SK-N-MC (cell line): ENCODE results near the gene MAP2K7.
A peak's percentile ranks its signal among the peaks of the same experiment; 100 is the strongest.
"Not testable (repeated sequence)": the region's sequence is repeated elsewhere in the genome, so short reads cannot be mapped to it uniquely, and the experiment has no call there.

Experiments
- DNase-seq: peaks from one replicate; pipeline ENCODE4 v3.0.0-alpha.2; 2011; ENCODE audit warnings: low read depth, low spot score
- H3K27ac ChIP-seq: fragments of 200-600 bp; sonication (generic); 2 replicates; pipeline ENCODE4 v1.5.1; 2016; ENCODE audit warnings: mixed run types
- H3K36me3 ChIP-seq: fragments of 200-600 bp; sonication (generic); 2 replicates; pipeline ENCODE4 v1.6.1; 2017; ENCODE audit warnings: antibody characterized with exemption, low read length, mixed read lengths; ENCODE audit not compliant: insufficient read depth
- H3K4me3 ChIP-seq: fragments of 200-600 bp; sonication (generic); 2 replicates; pipeline ENCODE4 v1.5.1; 2016
- H3K9ac ChIP-seq: fragments of 200-600 bp; sonication (generic); 2 replicates; pipeline ENCODE4 v1.8.0; 2017; ENCODE audit warnings: mixed run types, mixed read lengths; ENCODE audit not compliant: insufficient read length
- H3K9me3 ChIP-seq: fragments of 200-600 bp; sonication (generic); 2 replicates; pipeline ENCODE4 v1.6.1; 2017; ENCODE audit warnings: low read depth, mild to moderate bottlenecking, antibody characterized with exemption, low read length, moderate library complexity, mixed read lengths
- EZH2 ChIP-seq: fragments of 200-600 bp; sonication (generic); IDR thresholded peaks from one replicate; pipeline ENCODE4 v1.6.1; 2017; ENCODE audit warnings: antibody characterized with exemption
- FOXP2 ChIP-seq: optimal IDR thresholded peaks from 2 replicates; pipeline ENCODE3; 2011; ENCODE audit warnings: mild to moderate bottlenecking, moderate library complexity; ENCODE audit not compliant: insufficient read depth; ENCODE audit errors: extremely low read length, control extremely low read depth
- POLR2AphosphoS5 ChIP-seq: IDR thresholded peaks from 2 replicates; pipeline ENCODE4 v1.6.1; 2012; ENCODE audit warnings: mild to moderate bottlenecking, low read depth, low read length, borderline replicate concordance

Gene MAP2K7

DNA sequence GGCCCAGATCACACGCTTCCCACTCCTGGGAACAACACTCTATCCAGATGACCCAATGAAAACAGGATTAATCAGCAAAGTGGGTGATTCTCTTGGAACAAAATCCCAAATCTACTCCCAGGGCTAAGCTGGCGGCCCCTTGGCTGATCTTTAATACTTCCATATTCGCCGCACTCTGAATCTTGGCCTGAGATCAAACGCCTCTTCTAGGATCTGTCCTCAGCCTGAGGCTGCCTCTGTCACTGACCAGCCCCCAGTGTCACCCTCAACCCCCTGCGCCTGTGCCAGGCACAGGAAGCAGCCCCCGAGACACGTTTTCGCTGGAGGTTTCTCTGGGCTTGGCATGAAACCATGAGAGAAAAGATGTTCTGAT, 24.6 kb downstream of the MAP2K7 start:
- H3K4me3 ChIP-seq, result no peak overlapping the region
- peaks cover 32% of the 10 kb centered on the region for H3K36me3 ChIP-seq
- peak overlapping the region; percentile 20 for H3K9ac ChIP-seq

DNA sequence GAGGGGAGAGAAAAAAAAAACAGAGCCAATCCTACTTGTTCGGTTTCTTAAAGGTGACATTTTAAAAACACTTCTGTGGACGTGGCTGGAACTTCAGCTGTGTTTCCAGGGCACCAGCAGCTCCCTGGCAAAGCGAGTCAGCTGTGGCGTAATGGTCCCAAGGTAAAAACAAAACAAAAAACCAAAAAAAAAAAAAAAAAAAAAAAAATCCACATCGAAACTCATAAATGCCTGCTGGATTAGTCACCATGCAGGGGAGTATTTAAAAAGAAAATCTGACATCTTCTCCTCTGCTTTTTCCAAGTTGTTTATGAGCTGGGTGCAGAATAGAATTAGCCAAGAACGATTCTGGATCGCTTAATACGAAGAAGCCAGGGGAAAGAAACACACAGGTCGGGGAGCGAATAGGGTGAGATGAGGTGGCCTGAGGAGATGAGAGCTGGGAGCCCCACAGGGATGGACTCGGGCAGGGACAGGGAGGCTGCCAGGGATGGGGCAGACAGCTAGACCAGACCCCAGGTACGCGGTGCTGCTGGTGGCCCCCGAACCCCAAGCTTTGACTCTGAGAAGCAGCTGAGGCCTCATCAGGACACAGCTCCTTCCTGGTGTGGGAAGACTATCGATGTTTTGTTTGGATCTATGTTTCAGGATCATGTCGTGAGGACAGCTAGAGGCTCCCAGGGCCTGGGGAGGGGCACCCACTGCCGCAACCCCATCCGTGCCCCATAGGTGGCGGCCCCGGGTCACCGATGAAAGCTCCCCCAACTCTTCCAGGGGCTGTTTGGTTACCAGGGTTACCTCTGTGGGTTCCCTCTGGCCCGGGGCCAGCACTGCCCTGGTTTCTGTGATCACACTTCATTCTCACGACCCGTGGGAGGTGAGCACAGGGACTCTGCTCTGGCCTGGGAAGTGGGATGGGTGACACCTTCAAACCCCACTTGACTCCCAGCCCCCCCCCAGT, 25.3 kb downstream of the MAP2K7 start:
- no peak overlapping the region for H3K4me3 ChIP-seq
- H3K9ac ChIP-seq, result peak overlapping the region; percentile 20
- DNase-seq, result no peak
- peak overlapping the region; percentile 78 for H3K27ac ChIP-seq
- TF ChIP-seq EZH2, result no peak
- no peak; the same call in 1 of the 2 replicates for TF ChIP-seq POLR2AphosphoS5
- TF ChIP-seq FOXP2, result no peak
- H3K9me3 ChIP-seq, result no peaks in the 10 kb centered on the region
- H3K36me3 ChIP-seq, result peaks cover 39% of the 10 kb centered on the region

More for the DNA sequence above, 24.6 kb downstream of the MAP2K7 start:
- H3K27ac ChIP-seq, result peak overlapping the region; percentile 78
- H3K9me3 ChIP-seq, result no peaks in the 10 kb centered on the region
- TF ChIP-seq POLR2AphosphoS5 (0 out of 2 replicates have a peak, but pooled peaks have one; percentile 1), FOXP2 (no peak)
- DNase-seq, result no peak

DNA sequence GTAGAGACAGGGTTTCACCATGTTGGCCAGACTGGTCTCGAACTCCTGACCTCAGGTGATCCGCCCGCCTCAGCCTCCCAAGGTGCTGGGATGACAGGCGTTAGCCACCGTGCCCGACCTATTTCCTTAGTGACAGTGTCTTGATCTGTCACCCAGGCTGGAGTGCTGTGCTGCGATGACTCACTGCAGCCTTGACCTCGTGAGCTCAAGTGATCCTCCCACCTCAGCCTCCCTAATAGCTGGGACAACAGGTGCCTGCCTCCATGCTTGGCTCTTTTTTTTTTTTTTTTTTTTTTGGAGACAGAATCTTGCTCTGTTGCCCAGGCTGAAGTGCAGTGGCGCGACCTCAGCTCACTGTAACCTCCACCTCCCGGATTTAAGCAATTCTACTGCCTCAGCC, 26.4 kb downstream of the MAP2K7 start:
- H3K27ac ChIP-seq, result not testable (repeated sequence)
- H3K36me3 ChIP-seq, result peaks cover 49% of the 10 kb centered on the region

DNA sequence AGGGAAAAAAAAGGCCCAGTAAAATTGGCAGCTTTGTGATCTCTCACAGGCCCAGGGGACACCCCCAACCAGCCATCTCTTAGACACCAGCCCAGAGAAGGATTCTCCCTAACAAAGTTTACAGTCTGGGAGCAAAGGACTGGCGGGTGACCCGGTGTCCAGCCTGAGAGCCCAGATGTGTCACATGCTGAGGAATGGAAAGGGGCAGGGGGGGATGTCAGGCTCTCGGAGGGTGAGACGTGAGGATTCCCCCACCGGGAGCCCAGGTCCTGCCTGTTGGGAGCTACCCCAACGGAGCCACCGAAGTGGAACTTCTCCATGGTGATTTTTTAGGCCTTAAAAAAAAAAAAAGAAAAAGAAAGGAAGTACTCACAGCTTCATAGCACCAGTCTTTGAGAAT, 27.1 kb downstream of the MAP2K7 start:
- Histone ChIP-seq H3K9ac (no peak overlapping the region), H3K9me3 (no peaks in the 10 kb centered on the region), H3K36me3 (peaks cover 55% of the 10 kb centered on the region), H3K4me3 (no peak overlapping the region), H3K27ac (0 out of 2 replicates have a peak overlapping the region, but pooled peaks have one; percentile 25)
- DNase-seq, result no peak
- TF ChIP-seq POLR2AphosphoS5, result no peak
- TF ChIP-seq EZH2, result no peak
- no peak for TF ChIP-seq FOXP2

More for the DNA sequence above, 26.4 kb downstream of the MAP2K7 start:
- not testable (repeated sequence) for H3K9ac ChIP-seq, H3K4me3 ChIP-seq, H3K9me3 ChIP-seq, DNase-seq

DNA sequence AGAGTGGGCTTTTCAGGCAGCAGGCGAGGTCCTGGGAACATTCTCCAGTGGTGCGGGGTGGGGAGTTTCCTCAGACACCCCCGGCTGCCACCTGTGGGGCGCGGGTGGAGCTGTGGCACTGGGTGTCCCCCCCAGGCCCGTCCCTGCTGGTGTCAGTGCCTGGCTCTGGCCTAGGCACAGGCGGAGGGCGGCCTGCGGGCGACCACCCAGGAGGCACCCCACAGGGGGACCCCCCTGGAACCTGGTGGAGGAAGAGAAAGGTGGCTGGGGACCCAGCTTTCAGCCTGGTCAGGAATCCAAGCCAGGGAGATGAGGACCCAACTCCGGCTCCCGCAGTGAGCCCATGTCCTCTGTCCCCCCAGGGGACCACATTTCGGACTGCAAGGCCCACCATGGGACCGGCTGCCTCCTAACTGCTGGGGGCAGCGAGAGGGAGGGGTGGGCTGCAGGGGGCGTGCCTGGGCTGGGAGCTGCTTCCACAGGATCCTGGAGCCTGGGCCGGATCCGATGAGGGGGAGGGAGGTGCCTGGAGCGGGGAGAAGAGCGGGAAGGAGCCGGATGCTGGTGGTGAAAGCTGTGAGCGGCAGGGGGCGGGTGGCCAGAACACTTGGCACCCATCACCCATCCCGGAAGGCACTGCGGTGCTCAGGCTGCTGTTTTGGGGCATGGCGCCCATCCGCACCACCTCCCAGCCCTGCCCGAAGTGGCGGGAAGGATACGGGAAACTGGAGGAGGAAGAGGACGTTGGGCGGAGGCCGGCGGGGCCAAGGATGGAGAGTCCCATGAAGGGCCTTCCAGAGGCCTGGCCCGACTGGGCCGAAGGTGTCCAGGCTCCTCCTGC, 27.8 kb downstream of the MAP2K7 start:
- TF ChIP-seq FOXP2 (no peak), EZH2 (no peak), POLR2AphosphoS5 (no peak)
- H3K36me3 ChIP-seq, result peaks cover 61% of the 10 kb centered on the region

DNA sequence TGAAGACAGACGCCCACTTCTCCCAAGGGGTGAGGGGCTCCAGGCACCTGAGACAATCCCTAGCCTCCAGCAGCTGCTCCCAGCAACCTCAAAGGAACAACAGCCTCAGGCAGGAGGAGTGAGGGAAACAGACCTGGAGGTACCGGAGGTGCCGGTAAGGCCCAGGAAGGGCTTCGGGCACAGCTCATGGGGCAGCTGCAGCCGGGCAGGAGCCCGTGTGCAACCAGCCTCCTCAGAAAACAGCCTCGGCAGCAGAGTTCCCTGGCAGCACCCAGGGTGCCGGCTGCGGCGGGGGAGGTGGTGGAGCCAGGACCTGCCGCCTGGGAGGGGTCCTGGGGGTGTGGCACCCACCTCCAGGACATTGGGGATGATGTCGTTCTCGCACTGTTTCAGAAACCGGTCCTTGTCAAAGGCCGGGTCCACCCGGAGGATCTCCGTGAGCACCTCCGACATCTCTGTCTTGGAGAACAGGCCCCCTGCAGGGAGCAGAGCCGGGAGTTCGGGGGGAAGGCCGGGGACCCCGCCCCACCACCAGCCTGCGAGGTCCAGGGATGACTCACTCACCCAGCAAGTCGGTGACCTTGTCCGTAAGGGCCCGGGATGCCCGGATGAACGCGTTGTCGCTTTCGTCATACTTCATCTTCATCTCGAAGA, 28.7 kb downstream of the MAP2K7 start:
- TF ChIP-seq FOXP2, result no peak
- TF ChIP-seq POLR2AphosphoS5, result no peak
- no peak for TF ChIP-seq EZH2
- peaks cover 70% of the 10 kb centered on the region for H3K36me3 ChIP-seq
- no peak overlapping the region for H3K27ac ChIP-seq
- no peak for DNase-seq
- no peak overlapping the region for H3K9ac ChIP-seq
- H3K4me3 ChIP-seq, result no peak overlapping the region
- no peaks in the 10 kb centered on the region for H3K9me3 ChIP-seq

More for the DNA sequence above, 27.8 kb downstream of the MAP2K7 start:
- no peak for DNase-seq
- Histone ChIP-seq H3K9ac (no peak overlapping the region), H3K4me3 (no peak overlapping the region), H3K9me3 (no peaks in the 10 kb centered on the region), H3K27ac (0 out of 2 replicates have a peak overlapping the region, but pooled peaks have one; percentile 25)

DNA sequence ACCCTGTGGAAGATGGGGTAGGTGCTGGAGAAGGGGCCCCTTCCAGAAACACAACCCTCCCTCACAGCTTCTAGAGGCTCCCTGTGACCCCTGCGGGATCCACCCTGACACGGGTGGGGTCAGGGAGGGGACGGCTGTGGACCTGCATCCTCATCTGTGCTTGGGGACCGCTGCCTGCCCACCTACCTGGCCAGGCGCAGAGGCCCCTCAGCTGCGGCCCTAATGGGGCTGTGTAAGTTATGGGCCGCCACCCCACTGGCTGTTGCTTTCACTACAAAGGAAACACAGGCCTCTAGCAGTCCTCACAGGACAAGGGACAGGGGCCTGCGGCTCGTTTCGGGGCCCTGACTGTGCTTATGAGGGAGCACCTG, 29.2 kb downstream of the MAP2K7 start:
- Histone ChIP-seq H3K27ac (no peak overlapping the region), H3K9ac (no peak overlapping the region), H3K9me3 (no peaks in the 10 kb centered on the region), H3K4me3 (no peak overlapping the region), H3K36me3 (peaks cover 75% of the 10 kb centered on the region)
- DNase-seq, result no peak
- no peak for TF ChIP-seq POLR2AphosphoS5
- TF ChIP-seq EZH2, result no peak

DNA sequence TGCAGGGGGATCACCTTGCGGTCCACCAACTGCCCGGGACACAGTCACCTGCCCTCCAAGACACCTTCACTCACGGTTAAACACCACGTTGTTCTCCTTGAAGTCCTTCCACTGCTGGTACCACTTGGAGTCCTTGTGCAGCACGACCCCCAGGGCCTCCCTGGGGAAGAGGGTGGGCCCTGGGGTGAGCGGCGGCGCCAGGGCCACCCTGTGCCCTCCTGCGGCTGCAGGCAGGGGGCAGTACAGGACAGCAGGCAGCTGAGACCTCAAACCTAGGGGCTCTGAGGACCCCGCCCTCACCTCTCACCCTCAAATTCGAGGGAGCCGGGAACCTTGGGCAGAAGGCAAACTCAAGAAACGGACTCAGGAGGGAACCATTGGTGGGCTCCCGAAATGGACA, 29.7 kb downstream of the MAP2K7 start:
- Histone ChIP-seq H3K9me3 (no peaks in the 10 kb centered on the region), H3K4me3 (no peak overlapping the region), H3K27ac (no peak overlapping the region), H3K9ac (no peak overlapping the region), H3K36me3 (peaks cover 80% of the 10 kb centered on the region)
- TF ChIP-seq POLR2AphosphoS5 (no peak), FOXP2 (no peak), EZH2 (no peak)
- DNase-seq, result no peak
